ENCODE results near the gene SERPINA5. TPM values are rescaled to one million over a fixed set of nuclear protein-coding genes. Genes with fewer than 3 reads are reported as not detected.

The SERPINA5 gene
- total RNA-seq, 3 donors from 2014 or later (not counting 1 experiment from before 2014, with no cell fraction given): not detected

- H3K27me3 ChIP-seq (ENCODE audit: control insufficient read depth, insufficient read depth, low read length): no peaks in the 10 kb centered on the region
- no peaks in the 10 kb centered on the region for H3K36me3 ChIP-seq (ENCODE audit: control insufficient read depth, insufficient read depth, low read length)
- H3K36me3 Mint-ChIP-seq: no peaks in the 10 kb centered on the region
- ATAC-seq: no peak
- intact Hi-C loops (cut with micrococcal nuclease): no loop called here
- TF ChIP-seq, protein P1, sequence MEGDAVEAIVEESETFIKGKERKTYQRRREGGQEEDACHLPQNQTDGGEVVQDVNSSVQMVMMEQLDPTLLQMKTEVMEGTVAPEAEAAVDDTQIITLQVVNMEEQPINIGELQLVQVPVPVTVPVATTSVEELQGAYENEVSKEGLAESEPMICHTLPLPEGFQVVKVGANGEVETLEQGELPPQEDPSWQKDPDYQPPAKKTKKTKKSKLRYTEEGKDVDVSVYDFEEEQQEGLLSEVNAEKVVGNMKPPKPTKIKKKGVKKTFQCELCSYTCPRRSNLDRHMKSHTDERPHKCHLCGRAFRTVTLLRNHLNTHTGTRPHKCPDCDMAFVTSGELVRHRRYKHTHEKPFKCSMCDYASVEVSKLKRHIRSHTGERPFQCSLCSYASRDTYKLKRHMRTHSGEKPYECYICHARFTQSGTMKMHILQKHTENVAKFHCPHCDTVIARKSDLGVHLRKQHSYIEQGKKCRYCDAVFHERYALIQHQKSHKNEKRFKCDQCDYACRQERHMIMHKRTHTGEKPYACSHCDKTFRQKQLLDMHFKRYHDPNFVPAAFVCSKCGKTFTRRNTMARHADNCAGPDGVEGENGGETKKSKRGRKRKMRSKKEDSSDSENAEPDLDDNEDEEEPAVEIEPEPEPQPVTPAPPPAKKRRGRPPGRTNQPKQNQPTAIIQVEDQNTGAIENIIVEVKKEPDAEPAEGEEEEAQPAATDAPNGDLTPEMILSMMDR (IDR thresholded peaks at IDR 0.05): no peak
- no peak overlapping the region for H3K4me3 ChIP-seq (ENCODE audit: low read length)
- no peak overlapping the region for H3K4me3 Mint-ChIP-seq
- H3K27ac Mint-ChIP-seq: no peak overlapping the region
- 72% methylated on average over 3 of the region's 3 CpGs for WGBS (ENCODE audit: insufficient coverage)
- no peak overlapping the region for H3K27ac ChIP-seq (ENCODE audit: low read length)
- H3K4me1 ChIP-seq (ENCODE audit: control insufficient read depth, insufficient read depth, low read length): no peaks in the 10 kb centered on the region
- H3K9me3 ChIP-seq (ENCODE audit: control insufficient read depth, insufficient read depth, low read length): peaks cover 2% of the 10 kb centered on the region
- no peaks in the 10 kb centered on the region for H3K4me1 Mint-ChIP-seq
- H3K9me3 Mint-ChIP-seq: no peaks in the 10 kb centered on the region
- peaks cover 8 to 16% of the 10 kb centered on the region in 2 donors for H3K27me3 Mint-ChIP-seq (ENCODE audit: low read depth in 2 of 2)
- DNase-seq: no peak
These were observed 20.9 kb upstream of the SERPINA5 start for GRCh38 chr14:94560291-94560665.

DNA sequence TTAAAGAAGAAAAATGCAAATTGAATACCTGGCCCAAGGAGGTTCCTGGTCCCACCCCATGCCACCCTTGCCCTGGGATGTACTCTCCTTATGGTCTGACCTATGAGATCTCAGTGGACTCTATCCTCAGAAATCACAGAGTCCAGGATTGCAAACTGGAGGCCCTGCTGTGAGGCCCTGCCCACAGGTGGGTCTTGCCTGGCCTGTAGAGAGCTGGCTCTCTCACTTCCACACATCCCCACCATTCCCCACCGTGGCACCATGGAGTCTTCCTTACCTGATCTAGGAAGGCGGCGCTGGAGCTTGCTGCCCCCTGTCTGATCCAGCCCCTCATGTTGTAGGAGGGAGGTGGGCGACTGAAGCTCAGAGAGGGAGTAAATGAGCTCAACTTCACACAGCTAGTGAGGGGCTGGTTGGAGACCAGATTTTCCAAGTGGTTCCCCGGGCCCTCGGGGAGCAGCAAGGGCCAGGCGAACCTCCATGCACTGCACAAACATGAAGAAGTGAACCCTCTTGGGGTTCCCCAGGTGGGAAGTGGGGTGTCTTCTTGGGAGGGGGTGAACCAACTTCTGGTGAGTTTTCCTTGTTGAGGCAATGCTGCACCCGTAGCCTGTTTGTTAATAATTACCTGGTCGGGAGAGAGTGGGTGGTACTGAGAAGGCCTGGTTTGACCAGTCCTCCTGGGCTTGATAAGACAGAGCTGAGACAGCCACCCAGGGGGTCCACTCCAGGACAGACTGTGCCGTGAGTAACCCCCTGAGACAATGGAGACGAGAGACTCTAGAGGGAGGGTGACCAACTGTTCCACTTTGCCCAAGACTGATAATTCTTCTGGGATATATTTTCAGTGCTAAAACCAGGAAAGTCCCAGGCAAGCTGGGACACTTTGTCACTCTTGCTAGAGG, 20.2 kb upstream of the SERPINA5 start, which contains the start of gene SERPINA4:
SERPINA4 (plus strand) TSS at position 692 of the 905 bp plus-strand sequence. CDS start 2,041 bp downstream, outside the sequence.
- DNase-seq (no peak), ATAC-seq (no peak)
- no peaks in the 10 kb centered on the region for H3K4me1 Mint-ChIP-seq
- Histone ChIP-seq H3K4me1 (ENCODE audit: control insufficient read depth, insufficient read depth, low read length) (no peaks in the 10 kb centered on the region), H3K4me3 (ENCODE audit: low read length) (no peak within 1 kb of the TSS), H3K27me3 (ENCODE audit: control insufficient read depth, insufficient read depth, low read length) (no peaks in the 10 kb centered on the region), H3K36me3 (ENCODE audit: control insufficient read depth, insufficient read depth, low read length) (no peaks in the 10 kb centered on the region), H3K9me3 (ENCODE audit: control insufficient read depth, insufficient read depth, low read length) (peaks cover 2% of the 10 kb centered on the region), H3K27ac (ENCODE audit: low read length) (no peak within 1 kb of the TSS)
- intact Hi-C loops (cut with micrococcal nuclease): no loop called here
- no peak within 1 kb of the TSS for H3K4me3 Mint-ChIP-seq
- H3K27me3 Mint-ChIP-seq (ENCODE audit: low read depth in 2 of 2): peaks cover 8 to 14% of the 10 kb centered on the region in 2 donors
- no peak within 1 kb of the TSS for H3K27ac Mint-ChIP-seq
- H3K9me3 Mint-ChIP-seq: no peaks in the 10 kb centered on the region
- WGBS (ENCODE audit: insufficient coverage): 86% methylated on average over 9 of the region's 11 CpGs
- TF ChIP-seq, protein P1 (IDR thresholded peaks at IDR 0.05): no peak
- H3K36me3 Mint-ChIP-seq: no peaks in the 10 kb centered on the region

DNA sequence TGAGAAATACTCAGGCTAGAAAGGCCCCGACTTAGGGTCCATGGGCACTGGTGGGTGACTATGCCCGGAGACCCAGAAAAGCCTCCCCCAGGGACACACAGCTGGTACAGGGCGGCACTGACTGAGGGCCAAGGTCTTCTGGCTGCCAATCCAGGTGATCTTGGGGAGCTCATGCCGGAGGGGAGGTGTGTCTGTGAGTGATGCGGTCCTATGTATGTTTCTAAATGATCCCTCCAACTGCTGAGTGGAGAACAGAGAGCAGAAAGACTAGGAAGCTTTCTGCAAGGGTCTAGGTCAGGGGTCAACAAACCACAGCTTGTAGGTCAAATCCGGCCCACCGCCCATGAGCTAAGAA, 19.6 kb upstream of the SERPINA5 start:
- ATAC-seq (no peak), DNase-seq (no peak)
- Histone ChIP-seq H3K9me3 (ENCODE audit: control insufficient read depth, insufficient read depth, low read length) (no peaks in the 10 kb centered on the region), H3K27me3 (ENCODE audit: control insufficient read depth, insufficient read depth, low read length) (no peaks in the 10 kb centered on the region), H3K4me1 (ENCODE audit: control insufficient read depth, insufficient read depth, low read length) (no peaks in the 10 kb centered on the region), H3K4me3 (ENCODE audit: low read length) (no peak overlapping the region), H3K36me3 (ENCODE audit: control insufficient read depth, insufficient read depth, low read length) (no peaks in the 10 kb centered on the region), H3K27ac (ENCODE audit: low read length) (no peak overlapping the region)
- WGBS (ENCODE audit: insufficient coverage): 94% methylated on average over 5 of the region's 7 CpGs
- H3K4me1 Mint-ChIP-seq: no peaks in the 10 kb centered on the region
- intact Hi-C loops (cut with micrococcal nuclease): no loop called here
- H3K27me3 Mint-ChIP-seq (ENCODE audit: low read depth in 2 of 2): peaks cover 11 to 14% of the 10 kb centered on the region in 2 donors
- no peak overlapping the region for H3K4me3 Mint-ChIP-seq
- H3K9me3 Mint-ChIP-seq: no peaks in the 10 kb centered on the region
- H3K36me3 Mint-ChIP-seq: no peaks in the 10 kb centered on the region
- TF ChIP-seq, protein P1 (IDR thresholded peaks at IDR 0.05): no peak
- H3K27ac Mint-ChIP-seq: no peak overlapping the region

All from natural killer cell (primary cell).